Measurements from ENCODE around the gene ACP3.
A peak's percentile ranks its signal among the peaks of the same experiment; 100 is the strongest.
"Not testable (repeated sequence)": the region's sequence is repeated elsewhere in the genome, so short reads cannot be mapped to it uniquely, and the experiment has no call there.

The ACP3 gene

DNA sequence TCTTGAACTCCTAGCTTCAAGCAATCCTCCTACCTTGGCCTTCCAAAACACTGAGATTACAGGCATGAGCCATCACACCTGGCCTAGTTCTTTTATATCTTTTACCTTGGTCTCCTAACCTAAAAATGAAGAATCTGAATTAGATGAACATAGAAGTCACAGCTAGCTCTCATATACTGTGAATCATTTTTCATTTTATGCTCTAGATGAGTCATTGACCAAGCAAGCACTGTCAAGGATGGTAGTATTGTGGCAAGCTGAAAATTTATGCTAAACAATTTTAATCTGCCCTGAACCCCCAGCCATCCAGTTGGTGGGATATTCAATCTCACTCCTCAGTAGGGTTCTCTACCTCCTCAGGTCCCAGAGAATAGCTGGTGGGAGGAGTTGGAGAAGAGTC, 51.8 kb downstream of the ACP3 start:
- no peak for DNase-seq

DNA sequence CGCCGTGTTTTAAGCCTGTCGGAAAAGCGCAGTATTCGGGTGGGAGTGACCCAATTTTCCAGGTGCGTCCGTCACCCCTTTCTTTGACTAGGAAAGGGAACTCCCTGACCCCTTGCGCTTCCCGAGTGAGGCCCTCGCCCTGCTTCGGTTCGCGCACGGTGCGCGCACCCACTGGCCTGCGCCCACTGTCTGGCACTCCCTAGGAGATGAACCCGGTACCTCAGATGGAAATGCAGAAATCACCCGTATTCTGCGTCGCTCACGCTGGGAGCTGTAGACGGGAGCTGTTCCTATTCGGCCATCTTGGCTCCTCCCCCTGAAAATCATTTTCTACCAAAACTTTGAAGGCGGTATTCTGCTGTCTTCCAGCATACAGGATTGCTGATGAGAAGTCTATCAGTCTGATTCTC, 59.7 kb downstream of the ACP3 start:
- DNase-seq: not testable (repeated sequence)

DNA sequence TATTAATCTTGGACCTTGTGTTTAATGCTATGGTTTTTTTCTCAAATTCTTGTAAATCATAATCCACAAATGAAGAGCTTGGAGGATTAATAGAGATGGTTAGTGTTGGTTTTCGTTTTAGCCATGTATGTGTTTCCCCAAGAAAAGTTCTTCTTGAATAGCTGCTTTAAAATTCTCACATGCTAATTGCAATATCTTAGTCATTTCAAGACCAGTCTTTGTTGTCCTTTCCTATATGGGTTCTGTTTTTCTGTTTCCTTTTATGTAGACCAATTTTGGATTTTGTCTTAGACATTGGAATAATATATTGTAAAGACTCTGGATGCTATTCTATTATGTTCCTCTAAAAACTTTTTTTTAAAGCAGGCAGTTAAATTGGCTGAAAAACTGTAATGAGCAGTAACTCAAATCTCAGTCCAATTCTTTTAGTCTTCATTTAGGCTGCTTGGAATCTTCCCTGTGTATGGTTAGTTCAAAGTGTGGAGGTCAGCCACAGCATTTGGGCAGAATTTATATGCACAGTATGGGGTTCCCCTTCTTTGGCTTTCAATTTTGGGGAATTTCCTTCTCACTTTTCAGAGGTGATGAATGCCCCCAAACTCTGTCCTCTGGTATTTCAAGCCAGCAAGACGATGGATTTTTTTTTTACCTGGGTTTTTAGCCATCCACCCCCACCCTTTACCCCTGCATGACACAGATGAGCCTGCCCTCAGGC, 61.0 kb downstream of the ACP3 start:
- DNase-seq: no peak

DNA sequence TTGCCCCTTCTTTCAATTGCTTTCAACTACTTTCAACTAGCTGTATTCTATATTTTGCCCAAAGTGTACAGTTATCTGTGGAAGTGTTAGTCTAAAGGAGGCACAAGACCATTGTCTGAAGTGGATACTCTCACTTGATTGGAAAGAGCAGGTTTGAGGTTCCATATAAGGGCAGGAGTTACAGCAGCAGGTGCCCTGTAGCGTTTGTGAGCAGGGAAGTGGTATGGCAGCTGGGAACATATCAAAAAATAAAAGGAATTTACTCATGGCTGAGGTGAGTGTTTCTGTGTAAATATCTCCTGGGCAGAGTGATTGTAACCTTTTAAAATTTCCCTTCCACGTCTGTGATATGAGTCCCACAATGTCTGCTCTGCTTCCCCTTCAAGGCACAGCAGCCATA, 61.6 kb downstream of the ACP3 start:
- DNase-seq: no peak

DNA sequence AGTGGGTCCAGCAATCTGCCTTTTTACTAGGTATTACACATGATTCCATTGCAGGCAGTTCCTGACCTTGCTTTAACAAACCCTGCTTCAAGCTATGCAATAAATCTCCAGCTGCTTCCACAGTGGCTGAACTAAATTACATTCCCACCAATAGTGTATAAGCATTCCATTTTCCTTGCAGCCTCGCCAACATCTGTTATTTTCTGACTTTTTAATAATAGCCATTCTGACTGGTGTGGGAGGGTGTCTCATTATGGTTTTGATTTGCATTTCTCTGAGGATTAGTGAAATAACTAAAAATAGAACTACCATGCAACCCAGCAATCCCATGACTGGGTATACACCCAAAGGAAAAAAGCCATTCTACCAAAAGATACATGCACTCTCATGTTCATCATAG, 63.7 kb downstream of the ACP3 start:
- DNase-seq: no peak

DNA sequence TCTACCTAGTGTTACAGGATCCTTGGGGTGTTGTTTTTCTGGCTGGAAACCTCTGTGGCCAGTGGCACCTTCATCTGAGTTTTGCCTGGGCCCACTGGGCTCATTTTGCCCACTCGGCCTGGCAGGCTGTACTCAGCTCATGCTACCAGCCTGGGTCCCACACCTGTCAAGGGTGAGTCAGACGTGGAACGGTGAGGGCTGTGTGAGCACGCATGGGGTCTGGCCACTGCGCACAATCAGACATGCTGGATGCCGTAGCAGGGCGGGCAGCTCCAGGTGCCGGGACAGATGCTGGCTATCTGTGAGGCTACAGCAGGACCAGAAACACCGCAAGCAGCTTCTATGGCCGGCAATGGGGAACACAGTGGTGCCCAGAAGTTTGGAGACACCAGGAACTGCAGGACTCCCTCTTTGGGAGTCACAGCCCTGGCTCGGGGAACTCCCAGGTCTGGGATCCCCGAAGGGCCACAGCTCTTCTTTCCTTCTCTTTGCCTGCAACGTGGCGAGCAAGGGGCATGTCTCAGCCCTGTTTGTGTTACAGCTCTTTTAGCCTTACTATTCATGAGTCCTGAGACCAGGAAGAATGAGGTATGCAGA, 64.2 kb downstream of the ACP3 start:
- DNase-seq: no peak

DNA sequence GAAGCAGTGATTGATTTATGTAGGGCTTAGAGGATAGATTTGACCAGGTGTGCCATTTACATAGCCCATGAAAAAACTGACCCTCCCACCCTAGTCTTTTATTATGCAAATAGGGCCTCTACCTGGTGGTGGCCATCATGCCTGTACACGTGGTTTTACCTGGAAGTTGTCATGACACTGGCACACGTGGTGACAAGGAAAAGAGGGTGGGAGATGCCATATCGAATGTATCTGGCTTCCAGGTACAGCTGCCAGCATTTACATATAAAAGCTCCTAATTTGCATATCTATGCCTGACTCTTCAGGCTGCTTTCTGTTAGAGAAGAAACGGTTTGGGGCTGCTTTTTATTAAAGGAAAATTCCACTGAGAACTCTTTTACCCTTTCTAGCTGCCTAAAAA, 65.1 kb downstream of the ACP3 start:
- no peak for DNase-seq

DNA sequence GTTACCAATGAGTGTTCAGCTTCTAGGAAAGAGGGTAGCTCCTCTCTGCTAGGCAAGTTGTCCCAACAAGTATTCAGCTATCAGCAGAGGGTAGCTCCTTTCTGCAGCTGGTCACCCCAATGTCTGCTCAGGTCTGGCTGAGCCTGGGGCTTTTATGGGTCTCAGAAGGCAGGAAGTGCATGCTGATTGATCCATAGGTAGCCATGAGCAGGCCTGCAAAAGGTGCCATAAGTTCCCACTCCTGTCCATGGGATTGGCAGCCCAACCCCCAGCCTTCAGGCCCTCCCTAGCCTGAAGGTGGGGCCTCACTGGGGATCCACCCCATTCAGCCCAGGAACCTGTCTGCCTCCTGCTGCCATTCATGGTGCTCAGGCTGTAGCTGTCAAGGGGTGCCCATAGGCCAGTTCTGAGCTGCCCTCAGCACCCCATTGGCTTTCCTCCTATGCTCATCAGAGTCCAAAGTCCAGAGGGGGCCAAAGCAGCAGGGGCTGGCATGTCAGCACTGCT, 65.5 kb downstream of the ACP3 start:
- DNase-seq: no peak

DNA sequence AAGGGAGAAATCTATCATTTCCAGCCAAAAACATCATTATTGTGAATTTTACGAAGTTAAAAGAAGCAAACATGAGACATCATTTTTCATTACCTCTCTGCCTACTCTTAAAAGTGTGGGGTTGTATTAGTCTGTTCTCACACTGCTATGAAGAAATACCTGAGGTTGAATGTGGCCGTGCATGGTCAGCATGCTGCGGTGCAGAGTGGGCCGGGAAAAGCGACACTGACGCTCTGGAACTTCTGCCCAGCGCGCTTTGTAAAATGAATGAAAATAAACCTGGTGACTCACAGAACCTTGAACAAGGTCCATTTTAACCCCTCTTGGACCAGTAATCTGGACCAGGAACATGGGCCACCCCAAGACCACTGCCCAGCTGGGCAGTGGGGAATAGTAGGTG, 69.1 kb downstream of the ACP3 start:
- DNase-seq: no peak

DNA sequence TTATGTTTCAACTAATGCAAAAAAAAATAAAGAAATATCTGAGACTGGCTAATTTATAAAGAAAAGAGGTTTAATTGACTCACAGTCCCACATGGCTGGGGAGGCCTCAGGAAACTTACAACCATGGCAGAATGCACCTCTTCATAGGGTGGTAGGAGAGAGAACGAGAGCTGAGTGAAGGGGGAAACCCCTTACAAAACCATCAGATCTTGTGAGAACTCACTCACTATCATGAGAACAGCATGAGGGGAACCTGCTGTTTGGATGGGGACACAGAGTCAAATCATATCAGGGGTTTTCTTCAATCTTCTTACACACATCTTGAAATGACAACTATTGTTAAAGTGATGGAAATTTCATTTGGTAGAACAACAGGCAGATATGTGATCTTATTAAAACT, 75.5 kb downstream of the ACP3 start:
- not testable (repeated sequence) for DNase-seq

DNA sequence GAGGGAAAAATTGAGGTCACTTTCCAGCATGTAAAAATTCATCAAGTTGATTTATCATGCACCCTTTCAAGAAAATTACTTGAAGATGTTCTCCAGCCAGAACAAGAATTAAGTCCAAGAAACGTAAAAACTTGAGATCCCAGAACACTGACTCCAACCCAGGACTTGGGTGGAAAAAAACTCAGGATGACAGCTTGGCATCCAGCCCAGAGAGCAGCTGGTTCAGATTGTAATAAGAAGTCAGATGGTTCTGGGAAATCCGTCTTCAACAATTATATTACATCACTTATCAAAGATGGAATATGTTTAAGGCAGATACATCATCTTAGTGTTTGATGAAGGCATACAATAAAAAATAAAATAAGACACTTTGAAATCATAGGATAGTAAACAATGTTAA, 77.1 kb downstream of the ACP3 start:
- no peak for DNase-seq

DNA sequence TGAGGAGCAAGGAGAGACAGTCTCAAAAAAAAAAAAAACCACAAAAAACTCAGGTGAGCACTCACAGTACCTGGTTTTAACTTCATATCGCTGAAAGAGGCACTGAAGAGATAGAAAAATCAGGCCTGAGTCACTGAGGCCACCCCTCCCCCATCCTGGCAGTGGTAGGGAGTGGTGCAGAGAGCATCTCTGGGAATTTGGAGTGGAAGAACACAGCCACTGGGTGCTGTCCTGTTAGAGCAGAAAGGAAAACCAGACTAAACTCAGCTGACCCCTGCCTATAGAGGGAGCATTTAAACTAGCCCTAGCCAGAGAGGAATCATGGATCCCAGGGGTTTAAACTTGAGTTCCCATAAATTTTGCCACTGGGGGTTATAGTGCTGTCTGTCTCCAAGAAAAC, 77.9 kb downstream of the ACP3 start:
- DNase-seq: no peak

DNA sequence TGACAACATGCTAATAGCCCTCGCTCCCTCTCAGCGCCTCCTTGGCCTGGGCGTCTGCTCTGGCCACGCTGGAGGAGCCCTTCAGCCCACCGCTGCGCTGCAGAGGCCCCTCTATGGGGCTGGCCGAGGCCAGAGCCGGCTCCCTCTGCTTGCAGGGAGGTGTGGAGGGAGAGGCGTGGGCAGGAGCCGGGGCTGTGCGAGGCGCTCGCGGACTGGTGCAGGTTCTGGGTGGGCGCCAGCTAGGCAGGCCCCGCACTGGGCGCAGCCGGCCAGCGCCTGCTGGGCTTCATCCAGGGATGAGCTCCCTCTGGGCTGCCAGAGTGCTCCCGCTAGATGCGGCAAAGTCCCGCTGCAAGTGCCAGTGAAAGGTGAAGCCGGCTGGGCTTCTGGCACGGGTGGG, 79.0 kb downstream of the ACP3 start:
- no peak for DNase-seq

DNA sequence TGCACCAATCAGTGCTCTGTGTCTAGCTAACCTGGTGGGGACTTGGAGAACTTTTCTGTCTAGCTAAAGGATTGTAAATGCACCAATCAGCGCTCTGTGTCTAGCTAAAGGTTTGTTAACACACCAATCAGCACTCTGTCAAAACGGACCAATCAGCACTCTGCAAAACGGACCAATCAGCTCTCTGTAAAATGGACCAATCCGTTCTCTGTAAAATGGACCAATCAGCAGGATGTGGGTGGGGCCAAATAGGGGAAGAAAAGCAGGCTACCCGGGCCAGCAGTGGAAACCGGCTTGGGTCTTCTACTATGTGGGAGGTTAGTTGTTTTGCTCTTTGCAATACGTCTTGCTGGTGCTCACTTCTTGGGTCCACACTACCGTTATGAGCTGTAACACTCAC, 79.6 kb downstream of the ACP3 start:
- not testable (repeated sequence) for DNase-seq

DNA sequence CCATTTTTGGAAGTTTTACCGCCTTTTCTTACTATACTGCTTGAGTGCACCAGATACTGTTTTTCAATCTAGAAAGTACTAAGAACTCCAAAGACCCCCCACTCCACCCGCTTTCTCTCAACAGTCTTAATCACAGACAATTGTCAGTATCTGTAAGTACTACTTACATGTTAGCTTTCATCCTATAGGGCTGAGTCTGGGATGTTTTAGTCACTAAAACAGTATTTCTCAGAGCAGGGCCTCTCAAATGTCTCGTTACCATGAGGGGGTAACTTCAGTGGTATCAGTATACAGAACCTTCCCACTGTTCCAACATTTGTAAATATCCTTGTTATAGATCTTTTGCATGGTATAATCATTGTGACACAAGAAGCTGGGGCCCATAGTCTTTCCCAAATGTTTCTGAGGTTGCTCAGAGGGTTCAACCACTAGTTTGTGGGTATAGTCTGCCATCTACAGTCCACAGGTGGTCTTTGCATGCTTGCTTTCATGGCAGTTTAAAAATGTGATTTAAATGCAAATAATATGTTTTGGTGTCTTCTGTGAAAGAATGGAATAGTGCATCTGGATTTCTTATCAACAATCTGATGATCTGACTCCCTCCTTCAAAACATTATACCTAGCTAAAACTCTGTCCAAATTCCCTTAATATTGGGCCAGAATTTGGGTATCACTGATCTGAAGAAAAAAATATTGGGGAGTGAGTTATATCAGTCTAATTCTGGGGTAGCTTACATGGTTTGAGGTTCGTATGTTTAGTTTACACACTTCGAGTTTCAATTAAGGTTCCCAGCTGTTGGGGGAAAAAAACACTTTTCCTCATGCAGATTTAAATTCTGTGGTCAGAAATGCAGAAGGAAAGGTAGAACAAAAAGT, 82.1 kb downstream of the ACP3 start:
- DNase-seq: peak; percentile 27

DNA sequence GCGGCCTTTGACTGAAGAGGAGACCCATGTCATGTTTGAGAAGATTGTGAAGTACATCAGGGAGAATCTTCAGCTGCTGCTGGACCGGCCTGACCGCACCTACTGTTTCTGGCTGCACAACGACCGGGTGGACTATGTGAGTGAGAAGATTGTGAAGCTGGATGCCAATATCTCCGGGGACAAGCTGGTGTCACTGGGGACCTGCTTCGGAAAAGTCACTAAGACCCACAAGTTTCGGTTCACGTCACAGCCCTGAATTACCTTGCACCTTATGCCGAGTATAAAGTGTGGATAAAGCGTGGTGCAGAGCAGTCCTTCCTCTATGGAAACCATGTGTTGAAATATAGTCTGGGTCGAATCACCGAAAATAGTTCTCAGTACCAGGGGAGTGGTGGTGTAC, 84.0 kb downstream of the ACP3 start:
- no peak for DNase-seq

DNA sequence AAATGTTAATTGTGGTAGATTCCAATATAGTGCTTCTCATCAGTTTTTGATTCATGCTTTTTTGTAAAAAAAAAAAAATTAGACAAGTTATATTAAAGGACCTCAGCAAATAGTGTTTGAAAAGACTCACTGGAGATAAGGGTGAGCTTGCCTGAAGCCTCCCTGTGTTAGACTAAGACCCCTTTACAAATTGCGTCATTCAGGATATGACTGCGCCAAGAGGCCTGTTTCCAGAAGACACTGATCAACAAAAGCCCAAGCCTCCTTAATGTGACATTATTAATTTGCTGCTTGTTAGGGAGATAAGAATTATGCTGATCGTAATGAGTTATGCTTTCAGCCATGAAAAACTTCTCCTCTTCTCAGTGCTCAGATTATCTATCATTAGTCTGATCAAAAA, 87.1 kb downstream of the ACP3 start:
- no peak for DNase-seq

DNA sequence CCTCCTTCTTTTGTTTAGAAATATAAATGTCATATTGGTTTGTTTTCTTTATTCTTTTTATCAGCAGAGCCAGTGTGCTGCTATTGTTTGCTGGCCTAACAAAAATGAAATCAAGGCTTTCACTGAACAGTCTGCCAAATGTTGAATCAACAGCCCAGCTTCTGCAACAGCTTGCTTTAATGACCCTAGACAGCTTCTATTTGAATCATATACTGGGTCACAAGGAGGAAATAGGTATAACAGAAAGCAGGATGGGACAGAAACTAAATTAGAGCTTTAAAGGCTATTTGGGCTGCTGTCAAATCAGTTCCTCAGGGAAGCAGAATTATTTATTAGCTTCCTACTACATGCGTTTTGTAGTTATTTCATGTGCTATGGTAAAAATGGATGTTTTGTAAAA, 88.0 kb downstream of the ACP3 start:
- no peak for DNase-seq

DNA sequence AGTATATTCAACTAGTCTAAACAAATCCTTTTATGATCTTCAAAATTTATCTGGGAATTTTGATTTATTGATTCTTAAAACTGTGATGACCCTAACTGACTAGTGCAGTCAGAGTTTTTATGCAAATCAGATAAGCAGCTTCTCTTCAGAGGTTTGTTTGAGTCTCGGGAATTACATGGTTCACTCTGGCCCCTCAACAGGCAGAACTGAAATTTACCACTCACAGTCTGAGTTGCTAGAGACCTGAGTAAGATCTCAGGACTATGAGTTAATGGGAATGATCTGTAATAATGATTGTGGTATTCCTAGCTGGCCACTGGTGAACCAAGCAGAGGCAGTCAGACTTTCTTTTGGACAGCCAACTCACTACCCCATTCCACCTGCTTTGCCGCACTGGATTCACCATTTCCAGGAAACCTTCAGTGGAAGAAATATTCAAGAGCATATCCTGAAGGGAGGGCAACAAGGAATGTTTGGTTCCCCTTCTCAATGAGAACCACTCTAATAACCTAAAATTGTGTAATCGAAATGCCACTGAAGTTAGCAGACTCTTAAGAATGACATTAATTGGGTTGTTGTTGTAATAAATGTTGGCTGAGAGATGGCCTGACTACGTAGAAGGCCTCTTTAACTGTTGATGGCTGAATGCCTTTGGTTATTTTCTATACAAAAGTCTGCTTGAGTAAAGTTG, 88.5 kb downstream of the ACP3 start:
- DNase-seq: no peak

DNA sequence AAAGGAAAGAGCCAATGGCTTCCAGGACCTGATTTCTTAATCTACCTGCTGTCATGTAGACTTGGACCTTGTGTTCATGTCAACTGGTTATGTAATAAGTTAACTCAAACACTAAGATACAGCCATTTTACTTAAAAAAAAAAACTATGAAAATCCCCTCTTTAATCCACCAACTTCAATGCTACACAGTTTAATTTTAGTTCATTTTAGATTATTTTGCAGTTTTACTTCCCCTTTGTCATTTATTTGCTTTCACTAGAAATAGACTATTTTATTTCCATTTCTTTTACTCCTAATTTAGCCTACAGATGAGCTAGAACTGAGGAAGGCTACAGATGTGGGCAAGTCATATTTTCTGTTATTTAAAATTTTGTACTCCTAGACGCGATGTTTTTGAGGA, 89.4 kb downstream of the ACP3 start:
- no peak for DNase-seq

DNA sequence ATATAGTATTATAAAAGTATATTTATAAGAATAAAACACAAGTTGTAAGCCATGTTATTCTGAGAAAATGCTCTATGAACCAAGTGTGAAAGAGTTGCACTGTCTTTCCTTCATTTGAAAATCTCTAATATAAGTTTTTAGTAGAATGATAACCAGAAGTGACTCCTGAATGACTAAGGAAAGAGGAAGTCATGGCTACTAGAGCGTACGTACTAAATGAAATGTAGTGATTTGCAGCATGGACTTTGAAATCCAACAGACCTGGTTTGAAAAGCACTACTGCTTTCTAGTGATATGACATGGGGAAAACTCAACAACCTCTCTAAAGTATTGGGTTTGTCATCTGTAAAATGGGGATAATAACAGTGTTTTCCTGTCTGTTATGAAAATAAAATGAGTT, 89.8 kb downstream of the ACP3 start:
- no peak for DNase-seq
